H1 (cell line): ENCODE measurements around the gene CRYBG3.

Experiments
- POLR2A ChIP-seq, 2 experiments: IDR thresholded peaks; 1 replicate in 1 of 2; 2 replicates in 1 of 2; pipeline ENCODE4 v1.6.1; 2011; ENCODE audit warnings: low read depth in 2 of 2, low read length in 2 of 2, mild to moderate bottlenecking in 2 of 2; ENCODE audit errors: control extremely low read depth in 1 of 2
- POLR2AphosphoS5 ChIP-seq: IDR thresholded peaks from 2 replicates; pipeline ENCODE4 v1.6.1; 2011; ENCODE audit warnings: low read depth, low read length
- POU5F1 ChIP-seq: IDR thresholded peaks from 2 replicates; pipeline ENCODE4 v1.6.1; 2011; ENCODE audit warnings: low read depth, mild to moderate bottlenecking, low read length, moderate library complexity
- RAD21 ChIP-seq, 2 experiments: IDR thresholded peaks in 1 of 2; conservative IDR thresholded peaks in 1 of 2; 2 replicates each; pipeline ENCODE4 v1.6.1; 2011; ENCODE audit warnings: low read depth in 2 of 2, low read length in 2 of 2, improper control_type of control experiment in 1 of 2, inconsistent platforms in 1 of 2, mild to moderate bottlenecking in 1 of 2, moderate library complexity in 1 of 2
- TAF7 ChIP-seq: optimal IDR thresholded peaks from 2 replicates; pipeline ENCODE3; 2011; ENCODE audit warnings: low read depth, mild to moderate bottlenecking, inconsistent platforms, low read length, moderate library complexity, borderline replicate concordance
- TF ChIP-seq, protein P1 (sequence below): IDR thresholded peaks from 2 replicates; pipeline ENCODE4 v1.6.1; 2012; ENCODE audit warnings: inconsistent platforms
- TF ChIP-seq, protein P2 (sequence below), 3 experiments: IDR thresholded peaks; 1 replicate in 2 of 3; 2 replicates in 1 of 3; pipeline versions ENCODE4 v1.5.1 to v1.6.1; 2011; ENCODE audit warnings: low read length in 3 of 3, mild to moderate bottlenecking in 3 of 3, inconsistent platforms in 2 of 3, low read depth in 1 of 3, moderate library complexity in 1 of 3; ENCODE audit not compliant: insufficient read depth in 1 of 3; ENCODE audit errors: control extremely low read depth in 1 of 3

DNA sequence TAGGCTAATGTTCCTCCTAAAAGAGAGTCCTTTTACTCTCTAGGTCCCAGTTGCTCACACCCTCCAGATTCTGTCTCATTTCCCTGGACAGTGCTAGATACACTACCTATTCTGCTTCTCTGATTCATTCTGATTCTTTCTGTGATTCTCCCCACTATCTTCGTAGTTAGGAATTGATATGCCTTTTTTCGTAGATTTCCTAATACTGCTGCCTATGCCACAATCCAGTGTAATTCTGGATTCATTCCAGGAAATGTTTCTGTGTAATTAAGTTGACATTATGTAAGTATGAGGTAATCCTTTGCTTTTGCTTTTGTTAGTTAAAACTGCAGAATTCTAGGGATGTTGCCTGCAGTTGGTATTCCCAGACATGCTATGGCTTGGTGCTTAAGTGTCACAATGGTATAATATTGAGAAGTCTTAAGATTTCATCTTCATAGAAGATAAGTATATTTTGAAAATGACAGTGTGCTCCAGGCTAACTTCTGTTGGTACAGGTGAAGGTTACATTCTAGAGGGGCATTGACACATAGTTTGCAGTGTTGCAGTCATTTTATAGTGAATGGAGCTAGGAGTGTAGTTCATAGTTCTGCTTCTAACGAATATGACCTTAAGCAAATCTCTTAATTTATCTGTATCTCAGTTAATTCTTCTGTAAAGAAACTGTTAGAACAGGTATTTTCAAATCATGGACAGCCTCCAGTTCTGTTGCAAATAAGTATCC is 96.2 kb downstream of the CRYBG3 start:
- TF ChIP-seq POLR2A (IDR thresholded peaks at IDR 0.05; ENCODE audit: control extremely low read depth in 1 of 2, low read depth in 2 of 2, low read length in 2 of 2) (no peak), POLR2AphosphoS5 (no peak), RAD21 (IDR thresholded peaks at IDR 0.05 in 1 of 2, conservative IDR thresholded peaks at IDR 0.05 in 1 of 2; ENCODE audit: low read depth in 2 of 2, low read length in 2 of 2) (no peak), TAF7 (no peak), POU5F1 (no peak)
- TF ChIP-seq, protein P1, sequence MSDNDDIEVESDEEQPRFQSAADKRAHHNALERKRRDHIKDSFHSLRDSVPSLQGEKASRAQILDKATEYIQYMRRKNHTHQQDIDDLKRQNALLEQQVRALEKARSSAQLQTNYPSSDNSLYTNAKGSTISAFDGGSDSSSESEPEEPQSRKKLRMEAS: no peak
- TF ChIP-seq, protein P2, sequence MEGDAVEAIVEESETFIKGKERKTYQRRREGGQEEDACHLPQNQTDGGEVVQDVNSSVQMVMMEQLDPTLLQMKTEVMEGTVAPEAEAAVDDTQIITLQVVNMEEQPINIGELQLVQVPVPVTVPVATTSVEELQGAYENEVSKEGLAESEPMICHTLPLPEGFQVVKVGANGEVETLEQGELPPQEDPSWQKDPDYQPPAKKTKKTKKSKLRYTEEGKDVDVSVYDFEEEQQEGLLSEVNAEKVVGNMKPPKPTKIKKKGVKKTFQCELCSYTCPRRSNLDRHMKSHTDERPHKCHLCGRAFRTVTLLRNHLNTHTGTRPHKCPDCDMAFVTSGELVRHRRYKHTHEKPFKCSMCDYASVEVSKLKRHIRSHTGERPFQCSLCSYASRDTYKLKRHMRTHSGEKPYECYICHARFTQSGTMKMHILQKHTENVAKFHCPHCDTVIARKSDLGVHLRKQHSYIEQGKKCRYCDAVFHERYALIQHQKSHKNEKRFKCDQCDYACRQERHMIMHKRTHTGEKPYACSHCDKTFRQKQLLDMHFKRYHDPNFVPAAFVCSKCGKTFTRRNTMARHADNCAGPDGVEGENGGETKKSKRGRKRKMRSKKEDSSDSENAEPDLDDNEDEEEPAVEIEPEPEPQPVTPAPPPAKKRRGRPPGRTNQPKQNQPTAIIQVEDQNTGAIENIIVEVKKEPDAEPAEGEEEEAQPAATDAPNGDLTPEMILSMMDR (IDR thresholded peaks at IDR 0.05; ENCODE audit: control extremely low read depth in 1 of 3, insufficient read depth in 1 of 3, low read depth in 1 of 3, low read length in 3 of 3): no peak
